ENCODE measurements around the gene FN3K. TPM values are rescaled to one million over a fixed set of nuclear protein-coding genes. Genes with fewer than 3 reads are reported as not detected.

The FN3K gene
- total and polyA plus RNA-seq, 2 donors (not counting 3 experiments of a cell fraction or from before 2014, with no cell fraction given) = 2.0 to 12.0 TPM

DNA sequence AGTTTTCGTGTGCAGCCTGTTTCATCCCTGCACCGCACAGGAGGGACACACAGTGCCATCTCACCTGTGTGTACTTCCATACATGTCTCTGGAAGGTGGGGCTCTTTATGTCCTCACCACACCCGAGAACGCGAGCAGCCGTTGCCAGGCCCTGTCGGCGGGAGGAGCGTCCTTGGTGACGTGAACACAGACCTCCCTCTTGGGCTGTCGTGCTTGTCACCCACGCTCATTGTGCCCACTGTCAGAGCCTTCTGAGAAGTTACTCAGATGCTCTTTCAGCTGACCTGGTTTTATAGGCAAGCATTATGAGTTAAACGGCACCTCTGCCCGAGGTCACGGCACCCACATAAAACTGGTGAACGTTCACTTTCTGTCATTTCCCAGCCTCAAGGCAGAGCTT is 64.2 kb downstream of the FN3K start:
- intact Hi-C loops (cut with micrococcal nuclease) (no loop called here), dilution Hi-C loops (cut with MboI; ENCODE audit: extremely low pct_ligation_motif_present, low sequenced_read_pairs) (no loop called here)
- Histone ChIP-seq H3K4me3 (replicated peaks in 1 of 3; ENCODE audit: insufficient read depth in 1 of 3, low read depth in 1 of 3, low read length in 3 of 3) (no peak overlapping the region), H3K4me1 (ENCODE audit: control insufficient read depth, extremely low read depth, insufficient read depth, low read length) (no peaks in the 10 kb centered on the region), H3K9me3 (replicated peaks; ENCODE audit: control insufficient read depth, insufficient read depth, low read length) (no peaks in the 10 kb centered on the region), H3K9ac (replicated peaks; ENCODE audit: extremely low read depth, insufficient read depth, low read length) (no peak overlapping the region), H2AFZ (ENCODE audit: low read depth, low read length) (no peak overlapping the region), H3K9me1 (replicated peaks; ENCODE audit: control insufficient read depth, extremely low read depth, insufficient read depth, low read length) (no peaks in the 10 kb centered on the region), H4K20me1 (replicated peaks; ENCODE audit: control insufficient read depth, extremely low read depth, insufficient read depth, low read length) (no peaks in the 10 kb centered on the region), H3K4me2 (ENCODE audit: insufficient read depth, low read length) (no peak overlapping the region), H3K36me3 (ENCODE audit: control insufficient read depth in 2 of 2, extremely low read depth in 1 of 2, insufficient read depth in 2 of 2, low read length in 2 of 2) (peaks cover 0 to 5% of the 10 kb centered on the region in 2 experiments), H3K27ac (ENCODE audit: insufficient read depth, low read depth, low read length) (no peak overlapping the region), H3K27me3 (ENCODE audit: control insufficient read depth in 2 of 2, insufficient read depth in 2 of 2, low read length in 2 of 2) (no peaks in the 10 kb centered on the region), H3K79me2 (ENCODE audit: control insufficient read depth, insufficient read depth, low read length) (no peaks in the 10 kb centered on the region)
- no peak for FAIRE-seq
- DNase-seq (ENCODE audit: low read depth, low spot score) = no peak
- TF ChIP-seq, protein P1, sequence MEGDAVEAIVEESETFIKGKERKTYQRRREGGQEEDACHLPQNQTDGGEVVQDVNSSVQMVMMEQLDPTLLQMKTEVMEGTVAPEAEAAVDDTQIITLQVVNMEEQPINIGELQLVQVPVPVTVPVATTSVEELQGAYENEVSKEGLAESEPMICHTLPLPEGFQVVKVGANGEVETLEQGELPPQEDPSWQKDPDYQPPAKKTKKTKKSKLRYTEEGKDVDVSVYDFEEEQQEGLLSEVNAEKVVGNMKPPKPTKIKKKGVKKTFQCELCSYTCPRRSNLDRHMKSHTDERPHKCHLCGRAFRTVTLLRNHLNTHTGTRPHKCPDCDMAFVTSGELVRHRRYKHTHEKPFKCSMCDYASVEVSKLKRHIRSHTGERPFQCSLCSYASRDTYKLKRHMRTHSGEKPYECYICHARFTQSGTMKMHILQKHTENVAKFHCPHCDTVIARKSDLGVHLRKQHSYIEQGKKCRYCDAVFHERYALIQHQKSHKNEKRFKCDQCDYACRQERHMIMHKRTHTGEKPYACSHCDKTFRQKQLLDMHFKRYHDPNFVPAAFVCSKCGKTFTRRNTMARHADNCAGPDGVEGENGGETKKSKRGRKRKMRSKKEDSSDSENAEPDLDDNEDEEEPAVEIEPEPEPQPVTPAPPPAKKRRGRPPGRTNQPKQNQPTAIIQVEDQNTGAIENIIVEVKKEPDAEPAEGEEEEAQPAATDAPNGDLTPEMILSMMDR (IDR thresholded peaks at IDR 0.05; ENCODE audit: extremely low read depth in 1 of 2, insufficient read depth in 1 of 2, low read depth in 1 of 2, low read length in 2 of 2) = no peak
- TF ChIP-seq MYC (IDR thresholded peaks at IDR 0.05; ENCODE audit: low read depth, low read length) (no peak), GATA2 (IDR thresholded peaks at IDR 0.05; ENCODE audit: insufficient read depth, insufficient read length, low read depth, low read length) (no peak), EZH2 (IDR thresholded peaks at IDR 0.05; ENCODE audit: borderline replicate concordance, low read depth, low read length, severe bottlenecking) (no peak), POLR2A (IDR thresholded peaks at IDR 0.05; ENCODE audit: low read depth, low read length) (no peak), JUN (IDR thresholded peaks at IDR 0.05; ENCODE audit: borderline replicate concordance, insufficient read depth, insufficient read length, low read depth) (no peak), FOS (IDR thresholded peaks at IDR 0.05; ENCODE audit: borderline replicate concordance, insufficient read depth, low read length) (no peak), POLR2AphosphoS5 (IDR thresholded peaks at IDR 0.05; ENCODE audit: insufficient read depth, low read depth, low read length) (no peak)
- TF ChIP-seq, protein P2, sequence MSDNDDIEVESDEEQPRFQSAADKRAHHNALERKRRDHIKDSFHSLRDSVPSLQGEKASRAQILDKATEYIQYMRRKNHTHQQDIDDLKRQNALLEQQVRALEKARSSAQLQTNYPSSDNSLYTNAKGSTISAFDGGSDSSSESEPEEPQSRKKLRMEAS (IDR thresholded peaks at IDR 0.05; ENCODE audit: insufficient read depth, insufficient read length) = no peak
- CTCF ChIA-PET = interaction anchor here (1.1 to 1.8 kb wide), 2 partner anchors 10 to 18 kb away, joined by 3 to 4 read pairs; no protein-coding TSS in a partner anchor
- BruUV-seq (replicated peaks) = no TSS peak
- POLR2A ChIA-PET = no interaction called here

Other genes with a start within 250 kb of the FN3K start
- 75.1 and 79.3 TPM in 2 replicates for gene FOXK2, start 215.9 kb upstream of the FN3K start, total RNA-seq
- 32.8 and 33.4 TPM in 2 replicates for gene FOXK2, start 215.9 kb upstream of the FN3K start, polyA plus RNA-seq
- gene WDR45B, start 87.2 kb upstream of the FN3K start, total RNA-seq = 62.0 and 63.8 TPM in 2 replicates
- gene WDR45B, start 87.2 kb upstream of the FN3K start, polyA plus RNA-seq = 73.4 and 76.7 TPM in 2 replicates
- gene RAB40B, start 36.9 kb upstream of the FN3K start, total RNA-seq = 5.5 TPM in 2 replicates
- 9.3 and 13.2 TPM in 2 replicates for gene RAB40B, start 36.9 kb upstream of the FN3K start, polyA plus RNA-seq
- gene FN3KRP, start 18.9 kb upstream of the FN3K start, total RNA-seq = 32.7 and 35.2 TPM in 2 replicates
- 20.5 and 22.2 TPM in 2 replicates for gene FN3KRP, start 18.9 kb upstream of the FN3K start, polyA plus RNA-seq
- gene TBCD, start 16.4 kb downstream of the FN3K start, total RNA-seq = 145 and 163 TPM in 2 replicates
- 121 and 149 TPM in 2 replicates for gene TBCD, start 16.4 kb downstream of the FN3K start, polyA plus RNA-seq
- 0.23 and 0.80 TPM in 2 replicates for gene ZNF750, start 104.4 kb downstream of the FN3K start, total RNA-seq
- 0.15 and 0.22 TPM in 2 replicates for gene ZNF750, start 104.4 kb downstream of the FN3K start, polyA plus RNA-seq